Measurements from ENCODE around the gene CDR2L. TPM values are rescaled to one million over a fixed set of nuclear protein-coding genes. Genes with fewer than 3 reads are reported as not detected.
"Not testable (repeated sequence)": the region's sequence is repeated elsewhere in the genome, so short reads cannot be mapped to it uniquely, and the experiment has no call there.

Gene CDR2L
- total RNA-seq, 1 donor from 2014 or later, result not detected

DNA sequence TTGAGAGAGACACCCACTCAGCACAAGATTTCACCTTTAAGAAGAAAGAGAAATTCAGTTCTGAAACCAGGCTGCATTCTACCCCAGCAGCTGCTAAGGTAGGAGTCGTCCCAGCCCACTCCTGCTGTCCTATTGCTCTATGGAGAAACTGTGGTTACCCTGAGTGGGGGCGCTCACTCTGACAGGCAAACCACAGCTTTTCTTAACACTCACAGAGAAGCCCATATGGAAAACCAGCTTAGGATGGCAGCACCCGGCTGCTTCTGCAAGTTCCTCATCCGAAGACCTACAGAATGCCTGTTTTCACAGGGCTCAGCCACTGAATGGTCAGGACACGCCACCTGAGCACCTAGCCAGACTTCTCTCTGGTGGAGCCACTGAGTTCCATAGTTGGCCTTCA lies 51.8 kb downstream of the CDR2L start:
- Mint-ChIP-seq H3K9me3 (no peaks in the 10 kb centered on the region), H3K27me3 (peaks cover 1% of the 10 kb centered on the region), H3K4me1 (peaks cover 18% of the 10 kb centered on the region), H3K4me3 (no peak overlapping the region), H3K27ac (no peak overlapping the region), H3K36me3 (ENCODE audit: low read depth) (peaks cover 40% of the 10 kb centered on the region)
- ChIA-PET CTCF (interaction anchor here (0.7 kb wide), 1 partner anchor 71 kb away, joined by 3 read pairs; no protein-coding TSS in a partner anchor), POLR2A (interaction anchor here (0.6 kb wide), 1 partner anchor 39 kb away, joined by 3 read pairs; no protein-coding TSS in a partner anchor)
- no peak for ATAC-seq (ENCODE audit: low read depth)
- intact Hi-C loops (cut with micrococcal nuclease), result no loop called here
- TF ChIP-seq, protein P1, sequence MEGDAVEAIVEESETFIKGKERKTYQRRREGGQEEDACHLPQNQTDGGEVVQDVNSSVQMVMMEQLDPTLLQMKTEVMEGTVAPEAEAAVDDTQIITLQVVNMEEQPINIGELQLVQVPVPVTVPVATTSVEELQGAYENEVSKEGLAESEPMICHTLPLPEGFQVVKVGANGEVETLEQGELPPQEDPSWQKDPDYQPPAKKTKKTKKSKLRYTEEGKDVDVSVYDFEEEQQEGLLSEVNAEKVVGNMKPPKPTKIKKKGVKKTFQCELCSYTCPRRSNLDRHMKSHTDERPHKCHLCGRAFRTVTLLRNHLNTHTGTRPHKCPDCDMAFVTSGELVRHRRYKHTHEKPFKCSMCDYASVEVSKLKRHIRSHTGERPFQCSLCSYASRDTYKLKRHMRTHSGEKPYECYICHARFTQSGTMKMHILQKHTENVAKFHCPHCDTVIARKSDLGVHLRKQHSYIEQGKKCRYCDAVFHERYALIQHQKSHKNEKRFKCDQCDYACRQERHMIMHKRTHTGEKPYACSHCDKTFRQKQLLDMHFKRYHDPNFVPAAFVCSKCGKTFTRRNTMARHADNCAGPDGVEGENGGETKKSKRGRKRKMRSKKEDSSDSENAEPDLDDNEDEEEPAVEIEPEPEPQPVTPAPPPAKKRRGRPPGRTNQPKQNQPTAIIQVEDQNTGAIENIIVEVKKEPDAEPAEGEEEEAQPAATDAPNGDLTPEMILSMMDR (IDR thresholded peaks at IDR 0.05), result no peak
- no peak for DNase-seq

GRCh38 chr17:75041656-75042280 lies 54.3 kb downstream of the CDR2L start:
- H3K27me3 Mint-ChIP-seq, result no peaks in the 10 kb centered on the region
- H3K36me3 Mint-ChIP-seq (ENCODE audit: low read depth), result peaks cover 42% of the 10 kb centered on the region
- CTCF ChIA-PET, result no interaction called here
- intact Hi-C loops (cut with micrococcal nuclease), result no loop called here
- POLR2A ChIA-PET, result no interaction called here
- DNase-seq (no peak), ATAC-seq (ENCODE audit: low read depth) (no peak)
- no peak overlapping the region for H3K27ac Mint-ChIP-seq
- no peak overlapping the region for H3K4me3 Mint-ChIP-seq
- H3K4me1 Mint-ChIP-seq, result peaks cover 21% of the 10 kb centered on the region
- H3K9me3 Mint-ChIP-seq, result no peaks in the 10 kb centered on the region
- TF ChIP-seq, protein P1 (IDR thresholded peaks at IDR 0.05), result no peak

DNA sequence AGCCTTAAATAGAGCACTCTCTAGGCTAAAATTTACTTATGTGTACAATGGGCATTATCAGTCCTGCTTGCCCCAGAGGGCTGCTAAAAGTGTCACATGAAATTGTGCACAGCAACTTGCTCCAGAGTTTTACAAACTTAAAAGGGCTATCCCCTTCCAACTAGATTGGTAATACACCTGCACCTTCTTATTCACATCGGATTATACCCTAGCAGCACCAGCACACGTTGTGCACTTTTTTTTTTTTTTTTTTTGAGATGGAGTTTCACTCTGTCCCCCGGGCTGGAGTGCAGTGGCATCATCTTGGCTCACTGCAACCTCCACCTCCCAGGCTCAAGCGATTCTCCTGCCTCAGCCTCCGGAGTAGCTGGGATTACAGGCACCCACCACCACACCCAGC lies 56.4 kb downstream of the CDR2L start:
- H3K9me3 Mint-ChIP-seq; DNase-seq; CTCF ChIA-PET; ATAC-seq (ENCODE audit: low read depth); POLR2A ChIA-PET; H3K4me3 Mint-ChIP-seq; intact Hi-C loops (cut with micrococcal nuclease); H3K27me3 Mint-ChIP-seq; H3K27ac Mint-ChIP-seq: not testable (repeated sequence)
- Mint-ChIP-seq H3K4me1 (peaks cover 32% of the 10 kb centered on the region), H3K36me3 (ENCODE audit: low read depth) (peaks cover 39% of the 10 kb centered on the region)

DNA sequence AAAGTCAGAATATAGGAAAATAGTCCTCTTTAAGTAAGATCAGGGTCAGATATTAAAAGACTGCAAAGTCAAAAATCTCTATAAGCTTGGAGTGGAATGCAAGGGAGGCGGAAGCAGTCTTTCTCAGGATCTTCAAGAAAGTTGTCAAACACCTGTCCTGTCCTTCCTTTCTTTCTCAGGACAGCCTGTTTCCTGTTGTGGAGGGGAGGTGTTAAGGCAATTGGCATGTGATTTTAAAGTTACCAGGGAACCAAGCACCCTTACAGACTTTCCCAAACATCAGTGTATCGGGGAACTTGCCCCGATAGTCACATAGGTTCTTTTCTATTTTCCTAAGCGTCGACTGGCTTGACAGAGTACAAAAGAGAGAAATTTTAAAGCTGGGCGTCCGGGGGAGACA lies 57.3 kb downstream of the CDR2L start:
- H3K4me1 Mint-ChIP-seq, result peaks cover 37% of the 10 kb centered on the region
- ChIA-PET POLR2A (no interaction called here), CTCF (no interaction called here)
- intact Hi-C loops (cut with micrococcal nuclease), result no loop called here
- H3K27me3 Mint-ChIP-seq, result no peaks in the 10 kb centered on the region
- ATAC-seq (ENCODE audit: low read depth) (no peak), DNase-seq (no peak)
- TF ChIP-seq, protein P1 (IDR thresholded peaks at IDR 0.05), result no peak
- H3K9me3 Mint-ChIP-seq, result no peaks in the 10 kb centered on the region
- peak overlapping the region; percentile 44 for H3K4me3 Mint-ChIP-seq
- H3K36me3 Mint-ChIP-seq (ENCODE audit: low read depth), result peaks cover 40% of the 10 kb centered on the region
- H3K27ac Mint-ChIP-seq, result peak overlapping the region; percentile 12

GRCh38 chr17:75045946-75046406 lies 58.5 kb downstream of the CDR2L start:
- intact Hi-C loops (cut with micrococcal nuclease), result loop anchor here (1.0 to 2.0 kb wide), 7 partner anchors 33 to 215 kb away; partner anchors contain the start of genes ARMC7, CDR2L, FDXR and GGA3
- not testable (repeated sequence) for ATAC-seq (ENCODE audit: low read depth); H3K27me3 Mint-ChIP-seq; H3K9me3 Mint-ChIP-seq; DNase-seq
- H3K36me3 Mint-ChIP-seq (ENCODE audit: low read depth), result peaks cover 33% of the 10 kb centered on the region
- peaks cover 37% of the 10 kb centered on the region for H3K4me1 Mint-ChIP-seq
- ChIA-PET CTCF (interaction anchor here (1.2 to 1.7 kb wide), 3 partner anchors 34 to 84 kb away, joined by 4 to 7 read pairs (median 4); partner anchors contain the start of gene MRPL58), POLR2A (interaction anchor here (1.0 to 3.9 kb wide), 8 partner anchors 11 to 160 kb away, joined by 3 to 31 read pairs (median 4); partner anchors contain the start of genes ARMC7, MRPL58, NUP85 and SLC16A5)
- peak overlapping the region; percentile 86 for H3K27ac Mint-ChIP-seq
- H3K4me3 Mint-ChIP-seq, result peak overlapping the region; percentile 97

All from activated B cell treated with CpG ODN at 0.5 μM for 24 hours (primary cell).